BE2C (cell line): Measurements from ENCODE around the gene CRTC1.

Experiments
- DNase-seq: peaks from one replicate; pipeline ENCODE4 v3.0.0-alpha.2; 2020
- H3K27me3 ChIP-seq: fragments of 250-450 bp; sonication (Bioruptor Pico); 2 replicates; pipeline ENCODE4 v1.5.1; 2020; ENCODE audit warnings: mild to moderate bottlenecking
- H3K36me3 ChIP-seq: fragments of 250-450 bp; sonication (Bioruptor Pico); 2 replicates; pipeline ENCODE4 v1.5.1; 2020; ENCODE audit warnings: mild to moderate bottlenecking
- H3K4me1 ChIP-seq: fragments of 250-450 bp; sonication (Bioruptor Pico); 2 replicates; pipeline ENCODE4 v1.5.1; 2020
- H3K4me3 ChIP-seq: 2 replicates; pipeline ENCODE4 v1.5.1; 2011; ENCODE audit warnings: low read depth, low read length
- H3K9me3 ChIP-seq: fragments of 250-450 bp; sonication (Bioruptor Pico); 2 replicates; pipeline ENCODE4 v1.5.1; 2020
- CTCF ChIP-seq: IDR thresholded peaks from 2 replicates; pipeline ENCODE4 v1.5.1; 2012; ENCODE audit warnings: mild to moderate bottlenecking, low read depth, low read length

Gene CRTC1

DNA sequence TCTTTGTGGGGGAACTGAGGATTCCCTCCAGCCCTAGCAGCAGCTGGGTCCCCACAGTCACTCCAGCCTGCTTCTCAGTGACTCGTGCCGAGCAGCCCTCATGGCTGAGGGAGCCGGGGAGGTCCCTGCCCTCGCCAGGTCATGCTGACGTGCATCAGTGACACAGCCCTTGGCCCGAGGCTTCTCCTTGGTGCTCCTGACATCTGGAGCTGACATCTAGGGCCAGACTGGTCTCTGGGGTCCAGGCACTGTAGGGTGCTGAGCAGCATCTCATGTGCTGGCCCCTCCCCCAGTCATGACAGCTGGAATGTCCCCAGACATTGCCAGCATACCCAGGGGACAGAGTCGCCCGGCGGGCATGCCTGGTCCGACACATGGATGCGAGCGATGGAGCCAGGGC, 93.3 kb downstream of the CRTC1 start:
- Histone ChIP-seq H3K4me1 (peaks cover 11% of the 10 kb centered on the region), H3K27me3 (peaks cover 22% of the 10 kb centered on the region), H3K4me3 (no peak overlapping the region), H3K9me3 (no peaks in the 10 kb centered on the region), H3K36me3 (no peaks in the 10 kb centered on the region)
- DNase-seq: peak; percentile 88
- TF ChIP-seq CTCF: no peak

DNA sequence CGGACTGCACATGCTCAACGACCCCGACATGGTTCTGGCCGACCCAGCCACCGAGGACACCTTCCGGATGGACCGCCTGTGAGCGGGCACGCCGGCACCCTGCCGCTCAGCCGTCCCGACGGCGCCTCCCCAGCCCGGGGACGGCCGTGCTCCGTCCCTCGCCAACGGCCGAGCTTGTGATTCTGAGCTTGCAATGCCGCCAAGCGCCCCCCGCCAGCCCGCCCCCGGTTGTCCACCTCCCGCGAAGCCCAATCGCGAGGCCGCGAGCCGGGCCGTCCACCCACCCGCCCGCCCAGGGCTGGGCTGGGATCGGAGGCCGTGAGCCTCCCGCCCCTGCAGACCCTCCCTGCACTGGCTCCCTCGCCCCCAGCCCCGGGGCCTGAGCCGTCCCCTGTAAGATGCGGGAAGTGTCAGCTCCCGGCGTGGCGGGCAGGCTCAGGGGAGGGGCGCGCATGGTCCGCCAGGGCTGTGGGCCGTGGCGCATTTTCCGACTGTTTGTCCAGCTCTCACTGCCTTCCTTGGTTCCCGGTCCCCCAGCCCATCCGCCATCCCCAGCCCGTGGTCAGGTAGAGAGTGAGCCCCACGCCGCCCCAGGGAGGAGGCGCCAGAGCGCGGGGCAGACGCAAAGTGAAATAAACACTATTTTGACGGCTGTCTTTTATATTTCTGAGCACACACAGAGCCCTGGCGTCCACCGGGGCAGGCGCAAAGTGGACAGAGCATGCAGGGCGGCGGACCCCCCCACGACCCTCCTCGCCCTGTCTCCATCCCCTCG, 94.0 kb downstream of the CRTC1 start:
- no peaks in the 10 kb centered on the region for H3K9me3 ChIP-seq
- TF ChIP-seq CTCF: no peak
- peak overlapping the region; percentile 24; the same call in 1 of the 2 replicates for H3K4me3 ChIP-seq
- H3K27me3 ChIP-seq: peaks cover 22% of the 10 kb centered on the region
- H3K36me3 ChIP-seq: no peaks in the 10 kb centered on the region
- no peak for DNase-seq
- H3K4me1 ChIP-seq: peaks cover 11% of the 10 kb centered on the region

- TF ChIP-seq CTCF: no peak
- Histone ChIP-seq H3K4me3 (no peak overlapping the region; the same call in 1 of the 2 replicates), H3K9me3 (no peaks in the 10 kb centered on the region), H3K36me3 (no peaks in the 10 kb centered on the region), H3K27me3 (peaks cover 22% of the 10 kb centered on the region), H3K4me1 (peaks cover 11% of the 10 kb centered on the region)
- DNase-seq: no peak
Observed at GRCh38 chr19:18778076-18778389, 94.6 kb downstream of the CRTC1 start.

DNA sequence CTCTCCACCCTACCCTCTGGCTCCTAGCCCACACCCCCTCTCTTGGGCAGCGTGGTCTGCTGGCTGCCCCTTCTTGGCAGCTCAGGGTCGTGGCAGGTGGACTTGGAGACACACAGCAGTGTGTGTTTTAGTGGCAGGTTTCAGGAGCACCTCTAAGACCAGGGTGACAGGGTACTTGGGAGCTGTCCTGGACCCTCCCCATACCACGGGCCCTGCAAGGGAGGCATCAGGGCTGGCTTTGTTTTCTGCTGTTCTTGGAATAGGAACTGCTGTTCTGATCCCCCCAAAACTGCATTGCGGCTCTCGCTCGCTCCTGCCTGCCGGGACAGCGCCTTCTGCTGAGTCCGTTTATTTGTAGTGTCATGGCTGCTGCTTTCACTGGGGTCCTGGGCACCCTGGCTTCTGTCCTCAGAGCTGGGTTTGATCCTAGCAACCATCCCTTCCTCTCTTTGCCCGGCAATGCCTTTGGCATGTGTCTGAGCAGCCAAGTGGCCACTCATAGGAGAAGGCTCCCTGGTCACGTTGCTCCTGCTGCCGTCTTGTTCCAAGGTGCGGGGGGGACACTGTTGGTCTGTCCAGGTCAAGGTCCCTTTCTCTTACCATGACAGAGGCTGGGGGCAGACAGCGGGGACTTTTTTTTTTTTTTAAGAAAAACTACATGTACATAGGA, 95.5 kb downstream of the CRTC1 start:
- H3K4me1 ChIP-seq: peaks cover 11% of the 10 kb centered on the region
- H3K27me3 ChIP-seq: peaks cover 22% of the 10 kb centered on the region
- TF ChIP-seq CTCF: no peak
- H3K36me3 ChIP-seq: no peaks in the 10 kb centered on the region
- H3K9me3 ChIP-seq: no peaks in the 10 kb centered on the region
- no peak overlapping the region for H3K4me3 ChIP-seq
- DNase-seq: no peak

DNA sequence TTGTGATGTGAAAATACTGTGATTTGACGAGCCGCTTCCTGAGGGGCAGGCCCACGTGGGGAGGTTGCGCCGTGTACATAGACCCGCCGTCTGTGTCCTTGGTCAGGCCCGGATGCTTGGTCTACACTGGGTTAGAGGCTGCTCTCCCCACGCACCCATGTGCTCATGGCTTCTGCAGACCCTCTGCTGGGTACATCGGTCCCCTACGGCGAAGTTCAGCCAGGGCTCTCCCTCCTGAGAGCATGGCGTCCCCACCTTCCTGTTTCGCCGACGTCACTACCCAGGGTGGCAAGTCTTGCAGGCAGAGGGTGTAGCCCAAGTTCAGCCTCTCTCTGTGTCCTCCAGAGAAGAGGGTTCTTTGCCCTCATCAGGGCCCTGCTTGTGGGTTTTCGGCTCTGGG, 96.6 kb downstream of the CRTC1 start:
- Histone ChIP-seq H3K27me3 (peaks cover 26% of the 10 kb centered on the region), H3K4me1 (peaks cover 11% of the 10 kb centered on the region), H3K36me3 (no peaks in the 10 kb centered on the region), H3K9me3 (no peaks in the 10 kb centered on the region), H3K4me3 (no peak overlapping the region)
- no peak for TF ChIP-seq CTCF
- DNase-seq: no peak

DNA sequence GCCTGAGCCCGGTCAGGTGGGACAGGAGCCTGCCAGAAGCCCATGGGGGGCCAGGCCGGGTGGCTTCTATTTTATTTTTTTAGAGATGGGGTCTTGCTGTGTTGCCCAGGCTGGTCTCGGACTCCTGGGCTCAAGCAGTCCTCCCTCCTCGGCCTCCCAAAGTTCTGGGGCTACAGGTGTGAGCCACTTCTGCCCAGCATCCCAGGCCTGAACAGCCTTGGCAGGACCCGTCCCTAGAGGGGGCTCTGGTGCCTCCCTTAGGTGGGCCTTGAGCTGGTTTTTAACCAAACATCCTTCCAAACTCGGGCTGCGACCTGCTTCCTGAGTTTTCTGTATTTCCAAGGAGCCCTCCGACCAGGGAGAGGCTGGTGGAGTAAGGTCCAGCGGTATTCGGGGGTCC, 97.2 kb downstream of the CRTC1 start:
- H3K27me3 ChIP-seq: peaks cover 29% of the 10 kb centered on the region
- no peaks in the 10 kb centered on the region for H3K9me3 ChIP-seq
- H3K36me3 ChIP-seq: no peaks in the 10 kb centered on the region
- no peak overlapping the region for H3K4me3 ChIP-seq
- no peak for DNase-seq
- peak; percentile 20; the same call in 1 of the 2 replicates for TF ChIP-seq CTCF
- H3K4me1 ChIP-seq: peaks cover 11% of the 10 kb centered on the region
